Stimulated activated CD8-positive, alpha-beta memory T cell treated with anti-CD3 and anti-CD28 coated beads, Interleukin-4, amount 100 ng/mL, for 24 hours (primary cell): Measurements from ENCODE around the gene SLC2A13.
"Not testable (repeated sequence)": the region's sequence is repeated elsewhere in the genome, so short reads cannot be mapped to it uniquely, and the experiment has no call there.

Experiments used
- DNase-seq: peaks from one replicate; pipeline ENCODE4 v3.0.0-alpha.2; 2020; ENCODE audit warnings: low read depth

SLC2A13 gene

GRCh38 chr12:40104461-40105264 is 1.2 kb downstream of the SLC2A13 start:
- DNase-seq, result no peak

DNA sequence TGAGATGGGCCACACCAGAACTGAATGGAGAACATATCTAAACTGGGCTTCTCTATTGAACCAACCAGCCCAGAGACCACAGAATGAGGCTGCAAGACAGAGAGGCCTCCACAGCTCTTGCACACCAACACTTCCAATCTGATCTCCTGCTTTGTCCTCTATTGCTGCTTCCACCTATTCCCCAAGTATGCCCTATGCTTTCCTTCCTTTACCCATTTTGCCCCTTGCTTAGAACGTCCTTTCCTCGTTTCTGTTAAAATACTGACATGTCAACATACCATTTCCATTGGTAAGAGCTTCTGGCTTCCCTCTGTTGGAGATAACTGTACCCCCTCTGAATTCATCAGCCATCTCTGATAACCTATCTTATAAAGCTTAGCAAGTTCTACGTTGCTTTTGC is 2.8 kb downstream of the SLC2A13 start:
- no peak for DNase-seq

- DNase-seq, result no peak
These were observed 4.1 kb downstream of the SLC2A13 start for GRCh38 chr12:40101747-40102146.

GRCh38 chr12:40099423-40099853 is 6.4 kb downstream of the SLC2A13 start:
- no peak for DNase-seq

- no peak for DNase-seq
These were observed 7.3 kb downstream of the SLC2A13 start for GRCh38 chr12:40098406-40099145.

GRCh38 chr12:40093512-40093911 is 12.4 kb downstream of the SLC2A13 start:
- no peak for DNase-seq

- no peak for DNase-seq
These were observed 19.4 kb downstream of the SLC2A13 start for GRCh38 chr12:40086471-40086870.

GRCh38 chr12:40078266-40078665 is 27.6 kb downstream of the SLC2A13 start:
- no peak for DNase-seq

- DNase-seq, result no peak
These were observed 30.4 kb downstream of the SLC2A13 start for GRCh38 chr12:40075458-40075857.

GRCh38 chr12:40068416-40068815 is 37.5 kb downstream of the SLC2A13 start:
- no peak for DNase-seq

DNA sequence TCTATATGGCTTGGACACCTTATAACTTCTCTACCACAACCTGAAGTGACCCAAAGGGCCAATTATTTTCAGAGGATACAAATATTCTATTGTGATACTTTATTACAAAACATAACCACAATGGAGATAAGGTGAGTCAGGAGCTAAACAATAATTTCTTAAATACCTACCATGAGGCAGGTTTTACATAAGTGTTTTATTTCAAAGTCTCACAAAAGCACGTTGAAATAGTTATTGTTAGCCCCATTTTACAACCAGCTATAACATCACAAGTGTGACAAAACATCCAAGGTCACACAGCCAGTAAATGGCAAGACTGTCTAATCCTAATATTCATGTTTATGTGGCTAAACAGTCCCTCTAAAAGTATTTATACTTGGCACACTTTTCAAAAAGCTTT is 40.2 kb downstream of the SLC2A13 start:
- no peak for DNase-seq

- no peak for DNase-seq
These were observed 42.5 kb downstream of the SLC2A13 start for GRCh38 chr12:40063414-40063813.

- DNase-seq, result no peak
These were observed 47.1 kb downstream of the SLC2A13 start for GRCh38 chr12:40058721-40059190.

DNA sequence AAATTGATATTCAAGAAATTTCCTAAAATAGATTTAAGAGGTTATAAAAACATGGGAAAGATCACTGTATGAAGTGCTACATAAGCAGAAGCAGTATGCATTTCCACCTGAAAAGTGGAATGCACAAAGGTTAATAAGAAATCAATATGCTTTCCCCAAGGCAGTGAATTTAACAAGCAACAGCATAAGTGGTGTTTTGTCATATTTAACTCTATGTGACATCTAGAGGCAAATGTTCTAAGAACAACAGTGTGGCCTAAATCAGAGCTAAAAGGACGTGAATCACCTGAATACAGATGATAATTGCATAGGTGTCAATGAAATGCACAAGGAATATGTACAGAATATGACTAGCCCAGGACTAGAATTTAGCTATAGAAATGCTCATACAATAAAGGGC is 49.5 kb downstream of the SLC2A13 start:
- no peak for DNase-seq

GRCh38 chr12:40055776-40056175 is 50.1 kb downstream of the SLC2A13 start:
- DNase-seq, result no peak

DNA sequence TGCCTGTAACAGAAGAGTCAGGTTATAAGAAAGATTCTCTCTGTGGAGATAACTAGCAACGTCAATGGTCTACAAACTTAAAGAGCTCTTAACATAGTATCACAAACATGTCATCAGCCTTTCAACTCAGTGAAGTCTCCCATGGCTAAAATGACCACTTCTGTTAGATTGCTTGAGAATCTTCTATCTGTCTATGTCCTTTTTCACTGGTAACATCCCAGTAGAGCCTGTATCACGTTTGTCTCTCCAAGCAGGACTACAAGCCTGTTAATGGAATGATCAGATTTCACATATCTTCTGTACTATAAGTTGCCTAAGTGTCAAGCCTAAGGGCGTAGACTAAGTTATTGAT is 50.7 kb downstream of the SLC2A13 start:
- DNase-seq, result no peak

GRCh38 chr12:40054555-40055227 is 51.2 kb downstream of the SLC2A13 start:
- DNase-seq, result no peak

DNA sequence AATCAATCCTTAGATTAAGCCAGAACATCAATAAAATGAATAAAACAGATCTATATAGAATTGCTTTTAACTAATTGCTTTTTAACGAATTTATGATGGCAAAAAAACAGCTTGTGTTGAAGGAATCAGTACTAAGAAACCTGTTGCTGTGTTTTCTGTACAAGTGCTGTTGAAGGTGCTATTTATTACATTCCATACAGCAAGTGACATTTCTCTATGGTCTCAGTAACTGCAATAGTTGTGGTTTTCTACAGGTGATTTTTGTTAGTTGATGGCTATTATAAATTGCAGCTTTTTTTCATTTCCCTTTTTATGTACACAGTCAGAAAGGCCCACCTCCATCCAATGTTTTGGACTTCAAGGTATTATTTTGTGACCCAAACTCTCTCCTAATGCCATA is 56.6 kb downstream of the SLC2A13 start:
- DNase-seq, result no peak

DNA sequence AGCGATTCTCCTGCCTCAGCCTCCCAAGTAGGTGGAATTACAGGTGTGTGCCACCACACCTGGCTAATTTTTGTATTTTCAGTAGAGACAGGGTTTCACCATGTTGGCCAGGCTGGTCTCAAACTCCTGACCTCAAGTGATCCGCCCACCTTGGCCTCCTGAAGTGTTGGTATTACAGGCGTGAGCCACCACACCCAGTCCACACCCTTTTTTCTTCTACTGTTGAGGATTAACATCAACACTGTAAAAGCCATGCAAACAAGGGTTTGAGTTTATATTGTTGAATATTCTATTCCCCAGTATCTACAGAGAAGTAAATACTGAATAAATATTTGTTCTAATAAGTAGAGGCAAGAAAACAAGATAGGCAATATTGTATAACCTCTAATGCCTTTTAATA is 58.9 kb downstream of the SLC2A13 start:
- DNase-seq, result not testable (repeated sequence)

DNA sequence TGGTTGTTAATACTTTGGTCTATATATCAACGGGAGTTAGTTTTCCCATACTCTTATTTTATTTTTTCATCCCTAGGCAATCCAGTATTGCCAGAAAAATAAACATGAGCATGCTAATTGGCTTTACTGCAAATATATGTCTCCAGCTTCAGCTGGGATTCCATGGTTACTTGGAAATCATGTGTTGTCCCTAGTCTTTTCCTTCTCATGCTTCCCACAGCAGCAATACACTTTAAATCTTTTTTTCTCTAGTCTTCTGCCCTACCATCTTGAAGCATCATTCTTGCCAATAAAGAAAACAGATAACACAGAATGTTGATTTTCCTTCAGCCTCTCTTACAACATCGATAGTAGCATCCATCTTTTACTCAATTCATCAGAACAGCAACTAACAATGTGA is 60.2 kb downstream of the SLC2A13 start:
- no peak for DNase-seq

GRCh38 chr12:40044396-40044795 is 61.5 kb downstream of the SLC2A13 start:
- DNase-seq, result no peak

DNA sequence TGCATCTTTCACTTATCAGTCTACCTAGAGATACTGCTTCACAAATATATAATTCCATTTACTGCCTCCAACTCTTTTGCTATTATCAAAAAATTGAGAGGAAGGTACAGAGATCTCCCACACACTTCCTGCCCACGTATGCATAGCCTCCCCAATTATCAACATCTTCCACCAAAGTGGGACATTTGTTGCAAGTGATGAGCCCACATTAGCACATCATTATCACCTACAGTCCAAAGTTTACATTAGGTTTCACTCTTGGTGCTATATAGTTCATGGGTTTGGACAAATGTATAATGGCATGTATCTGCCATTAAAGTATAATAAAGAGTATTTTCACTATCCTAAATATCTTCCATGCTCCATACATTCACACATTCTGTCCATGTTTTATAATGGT is 66.3 kb downstream of the SLC2A13 start:
- DNase-seq, result no peak

DNA sequence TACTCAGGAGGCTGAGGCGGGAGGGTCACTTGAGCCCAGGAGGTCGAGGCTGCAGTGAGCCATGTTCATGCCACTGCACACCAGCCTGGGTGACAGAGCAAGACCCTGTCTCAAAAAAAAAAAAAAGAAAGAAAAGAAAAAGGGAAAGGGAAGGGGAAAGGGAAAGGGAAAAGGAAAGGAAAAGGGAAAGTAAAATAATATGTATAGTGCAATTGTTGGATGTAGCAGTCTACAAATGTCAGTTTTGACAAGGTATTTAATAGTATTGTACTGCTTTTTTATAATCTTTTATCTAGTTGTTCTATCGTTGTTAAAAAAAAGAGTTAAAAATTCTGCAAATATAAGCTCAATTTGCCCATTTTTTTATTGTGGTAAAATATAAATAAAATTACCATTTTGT is 67.3 kb downstream of the SLC2A13 start:
- no peak for DNase-seq
